Liver (tissue), 9 donors: ENCODE measurements around the gene BTRC. TPM values are rescaled to one million over a fixed set of nuclear protein-coding genes. Genes with fewer than 3 reads are reported as not detected.

ENCODE experiments used
- DNase-seq: peaks from one replicate; pipeline ENCODE4 v3.0.0-alpha.2; 2017; ENCODE audit warnings: low spot score
- H3K27ac ChIP-seq, 2 donors: one replicate each; pipeline ENCODE4 v1.7.0; 2013; ENCODE audit warnings: inconsistent platforms in 2 of 2, low read length in 2 of 2, control low read depth in 1 of 2, low read depth in 1 of 2, mild to moderate bottlenecking in 1 of 2
- H3K27me3 ChIP-seq, 4 donors: one replicate each; pipeline versions ENCODE4 v1.6.1 to v1.7.0; 2013; ENCODE audit warnings: low read length in 3 of 4, inconsistent platforms in 1 of 4, mild to moderate bottlenecking in 1 of 4, moderate library complexity in 1 of 4; ENCODE audit not compliant: control insufficient read depth in 4 of 4, insufficient read depth in 4 of 4
- H3K36me3 ChIP-seq, 4 donors: one replicate each; pipeline versions ENCODE4 v1.6.1 to v1.7.0; 2013; ENCODE audit warnings: low read length in 3 of 4, mild to moderate bottlenecking in 3 of 4, low read depth in 1 of 4, moderate library complexity in 1 of 4; ENCODE audit not compliant: control insufficient read depth in 4 of 4, insufficient read depth in 3 of 4
- H3K4me1 ChIP-seq, 4 donors: one replicate each; pipeline versions ENCODE4 v1.6.1 to v1.7.0; 2013; ENCODE audit warnings: low read length in 3 of 4, mild to moderate bottlenecking in 3 of 4, moderate library complexity in 1 of 4; ENCODE audit not compliant: control insufficient read depth in 4 of 4, insufficient read depth in 4 of 4
- H3K4me3 ChIP-seq, 3 donors: one replicate each; pipeline versions ENCODE4 v1.6.1 to v1.7.0; 2013; ENCODE audit warnings: low read length in 3 of 3, control low read depth in 1 of 3, low read depth in 1 of 3, mild to moderate bottlenecking in 1 of 3
- H3K9ac ChIP-seq, 2 donors: one replicate each; pipeline ENCODE4 v1.7.0; 2013; ENCODE audit warnings: low read length in 2 of 2, mild to moderate bottlenecking in 2 of 2, moderate library complexity in 2 of 2, control low read depth in 1 of 2, low read depth in 1 of 2
- H3K9me3 ChIP-seq, 4 donors: one replicate each; pipeline versions ENCODE4 v1.6.1 to v1.7.0; 2013; ENCODE audit warnings: low read length in 3 of 4; ENCODE audit not compliant: control insufficient read depth in 4 of 4
- EGR1 ChIP-seq, 2 donors: IDR thresholded peaks; 2 replicates each; pipeline ENCODE4 v1.6.1; 2016 to 2018; ENCODE audit warnings: antibody characterized with exemption in 2 of 2, low read depth in 2 of 2
- FOXA1 ChIP-seq: IDR thresholded peaks from 2 replicates; pipeline ENCODE4 v1.6.1; 2016; ENCODE audit warnings: antibody characterized with exemption
- FOXA2 ChIP-seq: IDR thresholded peaks from 2 replicates; pipeline ENCODE4 v1.6.1; 2016; ENCODE audit warnings: antibody characterized with exemption
- GABPA ChIP-seq, 2 donors: IDR thresholded peaks in 1 of 2; conservative IDR thresholded peaks in 1 of 2; 2 replicates each; pipeline ENCODE4 v1.6.1; 2016; ENCODE audit warnings: antibody characterized with exemption in 2 of 2, mild to moderate bottlenecking in 1 of 2, moderate library complexity in 1 of 2
- HNF4A ChIP-seq, 2 donors: conservative IDR thresholded peaks; 2 replicates each; pipeline ENCODE4 v1.6.1; 2016; ENCODE audit warnings: antibody characterized with exemption in 2 of 2, mild to moderate bottlenecking in 2 of 2
- HNF4G ChIP-seq: IDR thresholded peaks from 2 replicates; pipeline ENCODE4 v1.6.1; 2016; ENCODE audit warnings: antibody characterized with exemption
- JUND ChIP-seq, 2 donors: IDR thresholded peaks; 2 replicates each; pipeline ENCODE4 v1.6.1; 2016; ENCODE audit warnings: antibody characterized with exemption in 2 of 2
- NR2F2 ChIP-seq: IDR thresholded peaks from 2 replicates; pipeline ENCODE4 v1.6.1; 2016; ENCODE audit warnings: antibody characterized with exemption
- RAD21 ChIP-seq, 2 donors: IDR thresholded peaks; 2 replicates each; pipeline ENCODE4 v1.6.1; 2016; ENCODE audit warnings: antibody characterized with exemption in 2 of 2, mild to moderate bottlenecking in 2 of 2
- RXRA ChIP-seq, 2 donors: IDR thresholded peaks; 2 replicates each; pipeline ENCODE4 v1.6.1; 2017 to 2018; ENCODE audit warnings: antibody characterized with exemption in 2 of 2, mild to moderate bottlenecking in 1 of 2
- SP1 ChIP-seq: IDR thresholded peaks from 2 replicates; pipeline ENCODE4 v1.6.1; 2018; ENCODE audit warnings: antibody characterized with exemption, mild to moderate bottlenecking
- YY1 ChIP-seq: IDR thresholded peaks from 2 replicates; pipeline ENCODE4 v1.6.1; 2016; ENCODE audit warnings: antibody characterized with exemption, mild to moderate bottlenecking
- WGBS: extraction: QIAGEN DNeasy Blood & Tissue Kit; methylation state at CpG from one replicate; pipeline ENCODE4 v1.1.7; 2013; 5-methylcytosine and 5-hydroxymethylcytosine counted together
- polyA plus RNA-seq, 2 donors: library from polyadenylated mRNA; stranded (reverse) in 1 of 2; unstranded in 1 of 2; fragments of 200-250 nt in 1 of 2; fragments of >200 nt in 1 of 2; fragmentation: Nextera tagmentation in 1 of 2; extraction: Ambion mirVana in 1 of 2; gene quantifications; one replicate each; pipeline versions ENCODE4 v1.2.1 to v1.2.3, GENCODE V29; 2013 to 2015
- total RNA-seq, 2 donors: library from RNA; depleted of rRNA; stranded (reverse); fragments of >200 nt; gene quantifications; one replicate each; pipeline ENCODE4 v1.2.3, GENCODE V29; 2014
- TF ChIP-seq, protein P1 (sequence below): IDR thresholded peaks from 2 replicates; pipeline ENCODE4 v1.6.1; 2016; ENCODE audit warnings: antibody characterized with exemption
- TF ChIP-seq, protein P2 (sequence below): IDR thresholded peaks from 2 replicates; pipeline ENCODE4 v1.6.1; 2016; ENCODE audit warnings: antibody characterized with exemption
- TF ChIP-seq, protein P3 (sequence below): fragments of 150-350 bp; IDR thresholded peaks from 2 replicates; pipeline ENCODE4 v1.5.1; 2017; ENCODE audit warnings: improper control_type of control experiment, low read depth, low read length; ENCODE audit not compliant: missing input control
- donor health status: healthy.
- donor health status: healthy.
- donor health status: healthy.
- donor health status: healthy.
- donor health status: healthy.

Gene BTRC
- total and polyA plus RNA-seq, 4 donors, result 2.7 to 28.2 (median 5.9) TPM

- TF ChIP-seq, protein P1, sequence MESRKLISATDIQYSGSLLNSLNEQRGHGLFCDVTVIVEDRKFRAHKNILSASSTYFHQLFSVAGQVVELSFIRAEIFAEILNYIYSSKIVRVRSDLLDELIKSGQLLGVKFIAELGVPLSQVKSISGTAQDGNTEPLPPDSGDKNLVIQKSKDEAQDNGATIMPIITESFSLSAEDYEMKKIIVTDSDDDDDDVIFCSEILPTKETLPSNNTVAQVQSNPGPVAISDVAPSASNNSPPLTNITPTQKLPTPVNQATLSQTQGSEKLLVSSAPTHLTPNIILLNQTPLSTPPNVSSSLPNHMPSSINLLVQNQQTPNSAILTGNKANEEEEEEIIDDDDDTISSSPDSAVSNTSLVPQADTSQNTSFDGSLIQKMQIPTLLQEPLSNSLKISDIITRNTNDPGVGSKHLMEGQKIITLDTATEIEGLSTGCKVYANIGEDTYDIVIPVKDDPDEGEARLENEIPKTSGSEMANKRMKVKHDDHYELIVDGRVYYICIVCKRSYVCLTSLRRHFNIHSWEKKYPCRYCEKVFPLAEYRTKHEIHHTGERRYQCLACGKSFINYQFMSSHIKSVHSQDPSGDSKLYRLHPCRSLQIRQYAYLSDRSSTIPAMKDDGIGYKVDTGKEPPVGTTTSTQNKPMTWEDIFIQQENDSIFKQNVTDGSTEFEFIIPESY, result no peak
- no peak for TF ChIP-seq SP1
- TF ChIP-seq FOXA2, result no peak
- no peak for TF ChIP-seq RXRA (IDR thresholded peaks at IDR 0.05)
- TF ChIP-seq HNF4G, result no peak
- no peak for TF ChIP-seq RAD21 (IDR thresholded peaks at IDR 0.05)
- TF ChIP-seq HNF4A (conservative IDR thresholded peaks at IDR 0.05), result no peak
These were observed 75.5 kb downstream of the BTRC start (continued) for GRCh38 chr10:101429423-101429822.

GRCh38 chr10:101436302-101436701 is 82.3 kb downstream of the BTRC start:
- no peak for DNase-seq
- no peaks in the 10 kb centered on the region for H3K9me3 ChIP-seq
- H3K27ac ChIP-seq, result no peak overlapping the region
- no peaks in the 10 kb centered on the region for H3K27me3 ChIP-seq
- H3K9ac ChIP-seq, result no peak overlapping the region
- H3K4me3 ChIP-seq, result no peak overlapping the region
- no peaks in the 10 kb centered on the region for H3K4me1 ChIP-seq
- H3K36me3 ChIP-seq, result no peaks in the 10 kb centered on the region
- TF ChIP-seq RAD21 (IDR thresholded peaks at IDR 0.05), result no peak
- TF ChIP-seq JUND (IDR thresholded peaks at IDR 0.05), result no peak
- TF ChIP-seq, protein P1, result no peak
- 97% methylated on average over 6 of the region's 6 CpGs for WGBS

DNA sequence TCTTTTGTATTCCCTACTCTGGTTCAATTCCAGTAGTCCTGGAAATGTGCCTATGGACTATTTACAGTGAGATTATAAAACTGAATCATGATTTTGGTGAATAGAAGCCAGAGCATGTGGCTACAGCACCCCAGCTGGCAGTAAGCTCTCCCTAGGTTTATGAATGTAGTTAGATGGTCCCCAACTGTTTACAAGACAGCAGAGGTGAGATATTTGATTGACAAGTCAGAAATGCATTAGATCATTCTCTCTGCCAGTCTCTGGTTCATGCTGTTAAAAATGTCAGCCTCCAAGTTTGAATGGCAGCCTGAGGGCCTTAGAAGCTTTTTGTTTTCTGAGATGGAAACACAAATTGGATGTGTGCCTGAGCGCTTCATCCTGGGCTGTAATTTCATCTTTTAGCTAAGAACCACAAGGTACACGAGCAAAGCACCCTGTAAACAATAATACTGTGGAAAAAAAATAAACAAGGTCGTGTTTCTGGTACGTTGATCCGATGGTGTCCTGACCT is 85.0 kb downstream of the BTRC start:
- H3K27ac ChIP-seq, result no peak overlapping the region
- TF ChIP-seq RXRA (IDR thresholded peaks at IDR 0.05) (no peak), FOXA1 (no peak), YY1 (no peak), HNF4A (conservative IDR thresholded peaks at IDR 0.05) (no peak), EGR1 (IDR thresholded peaks at IDR 0.05; ENCODE audit: low read depth in 2 of 2) (no peak), JUND (IDR thresholded peaks at IDR 0.05) (no peak), SP1 (no peak), GABPA (IDR thresholded peaks at IDR 0.05 in 1 of 2, conservative IDR thresholded peaks at IDR 0.05 in 1 of 2) (no peak), HNF4G (no peak), NR2F2 (no peak)
- TF ChIP-seq, protein P2, sequence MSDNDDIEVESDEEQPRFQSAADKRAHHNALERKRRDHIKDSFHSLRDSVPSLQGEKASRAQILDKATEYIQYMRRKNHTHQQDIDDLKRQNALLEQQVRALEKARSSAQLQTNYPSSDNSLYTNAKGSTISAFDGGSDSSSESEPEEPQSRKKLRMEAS, result no peak
- TF ChIP-seq, protein P3, sequence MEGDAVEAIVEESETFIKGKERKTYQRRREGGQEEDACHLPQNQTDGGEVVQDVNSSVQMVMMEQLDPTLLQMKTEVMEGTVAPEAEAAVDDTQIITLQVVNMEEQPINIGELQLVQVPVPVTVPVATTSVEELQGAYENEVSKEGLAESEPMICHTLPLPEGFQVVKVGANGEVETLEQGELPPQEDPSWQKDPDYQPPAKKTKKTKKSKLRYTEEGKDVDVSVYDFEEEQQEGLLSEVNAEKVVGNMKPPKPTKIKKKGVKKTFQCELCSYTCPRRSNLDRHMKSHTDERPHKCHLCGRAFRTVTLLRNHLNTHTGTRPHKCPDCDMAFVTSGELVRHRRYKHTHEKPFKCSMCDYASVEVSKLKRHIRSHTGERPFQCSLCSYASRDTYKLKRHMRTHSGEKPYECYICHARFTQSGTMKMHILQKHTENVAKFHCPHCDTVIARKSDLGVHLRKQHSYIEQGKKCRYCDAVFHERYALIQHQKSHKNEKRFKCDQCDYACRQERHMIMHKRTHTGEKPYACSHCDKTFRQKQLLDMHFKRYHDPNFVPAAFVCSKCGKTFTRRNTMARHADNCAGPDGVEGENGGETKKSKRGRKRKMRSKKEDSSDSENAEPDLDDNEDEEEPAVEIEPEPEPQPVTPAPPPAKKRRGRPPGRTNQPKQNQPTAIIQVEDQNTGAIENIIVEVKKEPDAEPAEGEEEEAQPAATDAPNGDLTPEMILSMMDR, result no peak
- no peak overlapping the region for H3K9ac ChIP-seq
- no peak overlapping the region for H3K4me3 ChIP-seq
- H3K27me3 ChIP-seq, result no peaks in the 10 kb centered on the region
- H3K36me3 ChIP-seq, result no peaks in the 10 kb centered on the region
- H3K9me3 ChIP-seq, result no peaks in the 10 kb centered on the region
- 79% methylated on average over 5 of the region's 5 CpGs for WGBS
- no peak for DNase-seq
- peaks cover 0 to 3% (median 0%) of the 10 kb centered on the region in 4 donors for H3K4me1 ChIP-seq
